K562 (cell line): Measurements from ENCODE around the gene GALNT17. TPM values are rescaled to one million over a fixed set of nuclear protein-coding genes. Genes with fewer than 3 reads are reported as not detected.

Experiments
- E2F8 ChIP-seq: fragments of 450-650 bp; IDR thresholded peaks from 2 replicates; pipeline ENCODE4 v1.7.1; 2018; ENCODE audit warnings: mild to moderate bottlenecking, low read depth; ENCODE audit not compliant: partially characterized antibody
- KDM4B ChIP-seq, 2 experiments: fragments of 450-650 bp in 1 of 2; sonication (generic) in 1 of 2; IDR thresholded peaks; 2 replicates each; pipeline ENCODE4 v1.6.1; 2016 to 2017; ENCODE audit warnings: borderline replicate concordance in 2 of 2, antibody characterized with exemption in 1 of 2, low read depth in 1 of 2, mild to moderate bottlenecking in 1 of 2
- MAFK ChIP-seq: IDR thresholded peaks from 2 replicates; pipeline ENCODE4 v1.6.1; 2011; ENCODE audit warnings: low read length, improper control_type of control experiment
- MTA1 ChIP-seq: fragments of 450-650 bp; IDR thresholded peaks from 2 replicates; pipeline ENCODE4 v1.6.1; 2017; ENCODE audit warnings: borderline replicate concordance
- NFYB ChIP-seq: IDR thresholded peaks from 2 replicates; pipeline ENCODE4 v1.6.1; 2011; ENCODE audit warnings: mild to moderate bottlenecking, moderate library complexity; ENCODE audit not compliant: insufficient read length; ENCODE audit errors: extremely low read depth
- NKRF ChIP-seq: fragments of 450-650 bp; IDR thresholded peaks from 2 replicates; pipeline ENCODE4 v1.6.1; 2016; ENCODE audit warnings: borderline replicate concordance
- ZBTB12 ChIP-seq: fragments of 250-450 bp; sonication (Bioruptor Pico); IDR thresholded peaks from 2 replicates; pipeline ENCODE4 v1.4.0; 2020
- ZFP36 ChIP-seq: fragments of 150-350 bp; IDR thresholded peaks from 2 replicates; pipeline ENCODE4 v1.6.1; 2018; ENCODE audit warnings: low read length, low read depth; ENCODE audit not compliant: partially characterized antibody
- ZNF316 ChIP-seq: fragments of 450-650 bp; IDR thresholded peaks from 2 replicates; pipeline ENCODE4 v1.6.1; 2016
- ZNF444 ChIP-seq: fragments of 250-450 bp; sonication (Bioruptor Pico); IDR thresholded peaks from 2 replicates; pipeline ENCODE4 v1.4.0; 2020; ENCODE audit warnings: mild to moderate bottlenecking, moderate library complexity
- ZNF644 ChIP-seq: fragments of 200-800 bp; sonication (Bioruptor generic); IDR thresholded peaks from 2 replicates; pipeline ENCODE4 v1.6.1; 2016; ENCODE audit warnings: low read depth, missing genetic modification characterization, missing compliant biosample characterization
- polyA plus RNA-seq, 8 experiments: library from polyadenylated mRNA; depleted of rRNA in 4 of 8; stranded (reverse) in 5 of 8; unstranded in 3 of 8; fragments of >200 nt; fragmentation: Nextera tagmentation in 2 of 8; fragmentation: Illumina TruSeq in 1 of 8; extraction: Ambion mirVana in 2 of 8; extraction: Trizol in 1 of 8; gene quantifications; 2 replicates each; pipeline versions ENCODE4 v1.2.1 to v1.2.3, GENCODE V29; 2011 to 2014; ENCODE audit warnings: inconsistent platforms in 1 of 8, missing spikeins in 1 of 8
- total RNA-seq, 7 experiments: library from RNA; depleted of rRNA in 6 of 7; stranded (reverse); fragments of >200 nt in 6 of 7; fragmentation: Illumina TruSeq in 2 of 7; extraction: Trizol in 2 of 7; gene quantifications; 2 replicates each; pipeline versions ENCODE4 v1.2.1 to v1.2.3, GENCODE V29; 2011 to 2021; ENCODE audit warnings: low replicate concordance in 1 of 7

The GALNT17 gene
- total and polyA plus RNA-seq, 9 of the 15 experiments (the other 6 are each of a cell fraction or from before 2014, with no cell fraction given): not detected

- TF ChIP-seq NKRF: no peak
- TF ChIP-seq MTA1: no peak
- no peak for TF ChIP-seq ZNF444 (CRISPR knock-in tag)
- no peak for TF ChIP-seq ZNF644 (tag)
- no peak for TF ChIP-seq NFYB
- TF ChIP-seq ZFP36: no peak
- no peak for TF ChIP-seq ZNF316
- no peak for TF ChIP-seq MAFK
- no peak for TF ChIP-seq KDM4B (IDR thresholded peaks at IDR 0.05; ENCODE audit: borderline replicate concordance in 2 of 2, low read depth in 1 of 2)
- TF ChIP-seq E2F8: no peak
- no peak for TF ChIP-seq ZBTB12
- TF ChIP-seq, all 486 proteins: peak for 0
Observed at GRCh38 chr7:71208881-71209280, 76.9 kb downstream of the GALNT17 start (continued).
